Heart left ventricle (tissue), 16 donors: Measurements from ENCODE around the gene S100A14. TPM values are rescaled to one million over a fixed set of nuclear protein-coding genes. Genes with fewer than 3 reads are reported as not detected.

Experiments used
- ATAC-seq, 4 donors: fragments of 200-7000 bp; cut with Tn5 transposase; one replicate each; pipeline ENCODE4 v1.9.1; 2020 to 2022; ENCODE audit warnings: moderate library complexity in 4 of 4, mild to moderate bottlenecking in 3 of 4, moderate number of reproducible peaks in 1 of 4
- DNase-seq, 5 donors: peaks; one replicate each; pipeline ENCODE4 v3.0.0-alpha.2; 2020
- H3K27ac ChIP-seq, 12 donors: fragments of 200-600 bp; sonication (generic) in 4 of 12; one replicate each; pipeline versions ENCODE4 v1.5.0 to v1.8.0; 2016 to 2022; ENCODE audit warnings: mild to moderate bottlenecking in 2 of 12
- H3K27me3 ChIP-seq, 9 donors: fragments of 200-600 bp; sonication (generic) in 2 of 9; one replicate each; pipeline versions ENCODE4 v1.5.1 to v1.8.0; 2016 to 2022; ENCODE audit warnings: mild to moderate bottlenecking in 3 of 9
- H3K36me3 ChIP-seq, 9 donors: fragments of 200-600 bp; sonication (generic) in 2 of 9; one replicate each; pipeline versions ENCODE4 v1.5.0 to v1.8.0; 2018 to 2022; ENCODE audit warnings: mild to moderate bottlenecking in 2 of 9
- H3K4me1 ChIP-seq, 12 donors: fragments of 200-600 bp; sonication (generic) in 4 of 12; one replicate each; pipeline versions ENCODE4 v1.5.0 to v1.8.0; 2016 to 2022; ENCODE audit warnings: mild to moderate bottlenecking in 3 of 12
- H3K4me3 ChIP-seq, 12 donors: fragments of 200-600 bp; sonication (generic) in 4 of 12; one replicate each; pipeline versions ENCODE4 v1.5.0 to v1.8.0; 2017 to 2022; ENCODE audit warnings: mild to moderate bottlenecking in 9 of 12, moderate library complexity in 4 of 12
- H3K9me3 ChIP-seq, 12 donors: fragments of 200-600 bp; sonication (generic) in 4 of 12; one replicate each; pipeline versions ENCODE4 v1.5.0 to v1.8.0; 2016 to 2022; ENCODE audit warnings: mild to moderate bottlenecking in 1 of 12
- CTCF ChIP-seq, 12 donors: fragments of 200-600 bp; sonication (generic) in 4 of 12; IDR thresholded peaks; one replicate each; pipeline versions ENCODE4 v1.5.0 to v1.8.0; 2018 to 2022; ENCODE audit warnings: antibody characterized with exemption in 12 of 12, mild to moderate bottlenecking in 5 of 12
- POLR2A ChIP-seq, 2 donors: fragments of 450-650 bp; IDR thresholded peaks; one replicate each; pipeline ENCODE4 v1.6.1; 2017; ENCODE audit warnings: antibody characterized with exemption in 2 of 2, mild to moderate bottlenecking in 2 of 2, moderate library complexity in 2 of 2
- WGBS, 4 donors: extraction: QIAGEN DNeasy Blood & Tissue Kit in 2 of 4; methylation state at CpG; one replicate each; pipeline versions ENCODE4 v1.1.5 to v1.1.7; 2013 to 2018; 5-methylcytosine and 5-hydroxymethylcytosine counted together
- intact Hi-C, 10 donors: fragments of 100-400 bp; cut with DNase I; formaldehyde crosslinking; loops; one replicate each; pipeline versions ENCODE4 v1.11.1 to v1.14.2; 2022
- polyA plus RNA-seq, 2 donors: library from polyadenylated mRNA; stranded (reverse); fragments of 200-250 nt; gene quantifications; one replicate each; pipeline ENCODE4 v1.2.3, GENCODE V29; 2013
- total RNA-seq, 9 donors: library from RNA; depleted of rRNA in 2 of 9; stranded (reverse); fragments of >200 nt in 2 of 9; fragmentation: NEBNext Ultra II Directional in 3 of 9; extraction: Animal tissue kit (Norgen Biotek cat#: 25700) in 3 of 9; gene quantifications; one replicate each; pipeline versions ENCODE4 v1.1.0 to v1.2.4, GENCODE V29; 2016 to 2023
- donor health status: ischemic (EF 13 %, LVEDD 7.1; RV severe dilation, severe dysfunction).
- donor health status: healthy with polysubstance abuse.
- donor health status: DM: no; HTN: yes; CAD: no.
- donor health status: DM: no; HTN: no; CAD: no.
- donor health status: ischemic (EF 25% LVEDD 6.9; RV normal size, moderate dysfunction).
- donor health status: ischemic (EF 25% LVEDD 5.7; RV mildly dilated, moderate dysfunction).
- donor health status: healthy.
- donor health status: DM: yes; HTN: yes; CAD: no.
- donor health status: ischemic (EF 35%, LVEDD 5.7; RV mildly dilated, moderate dysfunction).
- donor health status: nonischemic (EF 11% LVEDD 7.7; RV severe dilation, severe dysfunction).
- donor health status: DM: yes; HTN: yes; CAD: no.
- donor health status: PGD.
- donor health status: ischemic (EF 29% LVEDD 5.4; RV normal size, mild dysfunction).
- donor health status: nonischemic (EF 23%, LVEDD 6.1; RV moderate dilation, normal function).

The S100A14 gene
- total and polyA plus RNA-seq, 11 donors: 0.79 to 6.1 (median 3.9) TPM; not detected in 1

- Histone ChIP-seq H3K27ac (peak overlapping the region in 10 of 12 donors; percentile 19 to 100 (median 99)), H3K36me3 (peaks cover 0 to 88% (median 84%) of the 10 kb centered on the region in 9 donors), H3K9me3 (no peaks in the 10 kb centered on the region), H3K4me1 (peaks cover 4 to 92% (median 66%) of the 10 kb centered on the region in 12 donors), H3K4me3 (no peak overlapping the region), H3K27me3 (no peaks in the 10 kb centered on the region)
- intact Hi-C loops: no loop called here
- TF ChIP-seq POLR2A (IDR thresholded peaks at IDR 0.05): no peak
- TF ChIP-seq CTCF (IDR thresholded peaks at IDR 0.05): no peak
- ATAC-seq (peak; percentile 62 to 75 (median 72)), DNase-seq (no peak)
- 55 to 64% (median 58%) methylated on average over 3 of the region's 3 CpGs for WGBS, 4 donors
Observed at GRCh38 chr1:153639280-153639679, 23.2 kb upstream of the S100A14 start.

- 58 to 71% (median 67%) methylated on average over 6 of the region's 6 CpGs for WGBS, 4 donors
- intact Hi-C loops: no loop called here
Observed at GRCh38 chr1:153638261-153638660, 22.1 kb upstream of the S100A14 start.

GRCh38 chr1:153636312-153636711 lies 20.2 kb upstream of the S100A14 start:
- ATAC-seq (no peak), DNase-seq (no peak)
- Histone ChIP-seq H3K27me3 (no peaks in the 10 kb centered on the region), H3K4me1 (peaks cover 7 to 84% (median 55%) of the 10 kb centered on the region in 12 donors), H3K9me3 (no peaks in the 10 kb centered on the region), H3K36me3 (peaks cover 0 to 58% (median 54%) of the 10 kb centered on the region in 9 donors), H3K27ac (peak overlapping the region; percentile 11 to 100 (median 99)), H3K4me3 (peak overlapping the region in 4 of 12 donors; percentile 7 to 79 (median 77))
- 64 to 70% (median 65%) methylated on average over 9 of the region's 9 CpGs for WGBS, 4 donors
- no peak for TF ChIP-seq POLR2A (IDR thresholded peaks at IDR 0.05)
- TF ChIP-seq CTCF (IDR thresholded peaks at IDR 0.05): no peak
- intact Hi-C loops: no loop called here

More at GRCh38 chr1:153638261-153638660, 22.1 kb upstream of the S100A14 start:
- DNase-seq: no peak
- no peak for TF ChIP-seq POLR2A (IDR thresholded peaks at IDR 0.05)
- TF ChIP-seq CTCF (IDR thresholded peaks at IDR 0.05): no peak
- H3K4me1 ChIP-seq: peaks cover 4 to 85% (median 58%) of the 10 kb centered on the region in 12 donors
- no peaks in the 10 kb centered on the region for H3K27me3 ChIP-seq
- H3K36me3 ChIP-seq: peaks cover 0 to 78% (median 74%) of the 10 kb centered on the region in 9 donors
- no peaks in the 10 kb centered on the region for H3K9me3 ChIP-seq
- H3K27ac ChIP-seq: peak overlapping the region in 9 of 12 donors; percentile 8 to 100 (median 99)
- no peak overlapping the region for H3K4me3 ChIP-seq
- no peak for ATAC-seq

GRCh38 chr1:153635872-153636271 lies 19.7 kb upstream of the S100A14 start:
- no peak for ATAC-seq
- peaks cover 0 to 54% (median 50%) of the 10 kb centered on the region in 9 donors for H3K36me3 ChIP-seq
- H3K27ac ChIP-seq: peak overlapping the region in 11 of 12 donors; percentile 51 to 100 (median 99)
- peak overlapping the region in 9 of 12 donors; percentile 74 to 99 (median 86) for H3K4me3 ChIP-seq
- H3K27me3 ChIP-seq: no peaks in the 10 kb centered on the region
- TF ChIP-seq POLR2A (IDR thresholded peaks at IDR 0.05): no peak
- TF ChIP-seq CTCF (IDR thresholded peaks at IDR 0.05): no peak
- intact Hi-C loops: no loop called here
- 80 to 82% (median 81%) methylated on average over 7 of the region's 7 CpGs for WGBS, 4 donors
- no peaks in the 10 kb centered on the region for H3K9me3 ChIP-seq
- H3K4me1 ChIP-seq: peaks cover 6 to 84% (median 51%) of the 10 kb centered on the region in 12 donors
- no peak for DNase-seq
